HuH-7.5 (cell line): ENCODE data around the gene PCDHGA6.
A peak's percentile ranks its signal among the peaks of the same experiment; 100 is the strongest.
"Not testable (repeated sequence)": the region's sequence is repeated elsewhere in the genome, so short reads cannot be mapped to it uniquely, and the experiment has no call there.

ENCODE experiments used
- DNase-seq: peaks from one replicate; pipeline ENCODE4 v3.0.0; 2011; ENCODE audit warnings: low spot score

The PCDHGA6 gene

GRCh38 chr5:141373673-141374317 is at the start of gene PCDHGA6:
Gene PCDHGA6, plus strand, starts transcription at chr5:141373891. Its CDS starts 193 bp downstream, at chr5:141374084.
- DNase-seq, result no peak

DNA sequence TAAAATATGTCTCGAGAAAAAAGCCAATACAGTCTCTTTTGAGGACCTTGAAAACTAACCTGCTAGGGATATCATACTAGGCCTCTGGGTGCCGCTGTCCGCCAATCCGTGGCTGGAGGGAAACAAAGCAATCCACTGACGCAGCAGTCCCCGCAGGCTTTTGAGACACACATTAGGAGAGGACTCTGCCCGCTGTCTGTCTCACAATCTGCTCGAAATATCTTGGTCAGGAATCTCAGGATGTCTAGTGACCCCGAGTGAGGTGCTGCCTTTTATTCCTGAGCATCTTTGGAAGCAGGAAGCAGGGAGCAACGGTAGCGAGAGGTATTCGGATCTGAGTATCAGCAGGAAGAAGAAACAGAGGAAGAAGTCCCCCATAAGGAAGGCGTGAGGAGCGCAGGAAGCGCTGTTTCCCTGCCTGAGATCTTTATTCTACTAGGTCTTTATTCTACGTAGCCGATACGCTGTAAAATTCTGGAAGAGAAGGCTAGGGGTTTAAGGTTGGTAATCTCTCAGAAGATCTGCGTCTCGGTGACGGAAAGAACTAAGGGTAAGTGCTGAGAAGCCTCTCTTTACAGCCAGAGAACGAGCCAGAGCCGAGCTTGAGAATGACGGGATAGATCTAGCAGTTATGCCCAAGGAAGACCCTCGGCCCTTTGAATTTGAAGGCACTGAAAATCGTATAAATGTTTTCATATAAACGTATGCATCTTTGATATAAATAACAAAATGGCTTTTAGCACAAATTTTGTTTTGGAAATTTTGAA is 47.4 kb upstream of the PCDHGA6 start:
- peak; percentile 64 for DNase-seq

GRCh38 chr5:141328231-141328630 is 45.5 kb upstream of the PCDHGA6 start:
- DNase-seq, result no peak

- DNase-seq, result peak; percentile 55
Observed at GRCh38 chr5:141330299-141331080, 43.2 kb upstream of the PCDHGA6 start, which contains the start of gene PCDHGA1. Gene PCDHGA1, plus strand, starts transcription at chr5:141330514.

GRCh38 chr5:141332571-141332970 is 41.1 kb upstream of the PCDHGA6 start:
- not testable (repeated sequence) for DNase-seq

- DNase-seq, result peak; percentile 57
Observed at GRCh38 chr5:141338538-141339306, 35.0 kb upstream of the PCDHGA6 start, which contains the start of gene PCDHGA2. Gene PCDHGA2, plus strand, starts transcription at chr5:141338760.

DNA sequence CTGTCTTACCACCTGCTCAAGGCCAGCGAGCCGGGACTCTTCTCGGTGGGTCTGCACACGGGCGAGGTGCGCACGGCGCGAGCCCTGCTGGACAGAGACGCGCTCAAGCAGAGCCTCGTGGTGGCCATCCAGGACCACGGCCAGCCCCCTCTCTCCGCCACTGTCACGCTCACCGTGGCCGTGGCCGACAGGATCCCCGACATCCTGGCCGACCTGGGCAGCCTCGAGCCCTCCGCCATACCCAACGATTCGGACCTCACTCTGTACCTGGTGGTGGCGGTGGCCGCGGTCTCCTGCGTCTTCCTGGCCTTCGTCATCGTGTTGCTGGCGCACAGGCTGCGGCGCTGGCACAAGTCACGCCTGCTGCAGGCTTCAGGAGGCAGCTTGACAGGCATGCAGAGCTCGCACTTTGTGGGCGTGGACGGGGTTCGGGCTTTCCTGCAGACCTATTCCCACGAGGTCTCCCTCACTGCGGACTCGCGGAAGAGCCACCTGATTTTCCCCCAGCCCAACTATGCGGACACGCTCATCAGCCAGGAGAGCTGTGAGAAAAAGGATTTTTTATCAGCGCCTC is 32.8 kb upstream of the PCDHGA6 start:
- DNase-seq, result not testable (repeated sequence)

- no peak for DNase-seq
Observed at GRCh38 chr5:141342773-141343172, 30.9 kb upstream of the PCDHGA6 start.

- DNase-seq, result no peak
Observed at GRCh38 chr5:141343242-141343952, 30.3 kb upstream of the PCDHGA6 start, which contains the start of gene PCDHGA3. Gene PCDHGA3, plus strand, starts transcription at chr5:141343829. Its CDS starts 205 bp downstream, at chr5:141344034.

DNA sequence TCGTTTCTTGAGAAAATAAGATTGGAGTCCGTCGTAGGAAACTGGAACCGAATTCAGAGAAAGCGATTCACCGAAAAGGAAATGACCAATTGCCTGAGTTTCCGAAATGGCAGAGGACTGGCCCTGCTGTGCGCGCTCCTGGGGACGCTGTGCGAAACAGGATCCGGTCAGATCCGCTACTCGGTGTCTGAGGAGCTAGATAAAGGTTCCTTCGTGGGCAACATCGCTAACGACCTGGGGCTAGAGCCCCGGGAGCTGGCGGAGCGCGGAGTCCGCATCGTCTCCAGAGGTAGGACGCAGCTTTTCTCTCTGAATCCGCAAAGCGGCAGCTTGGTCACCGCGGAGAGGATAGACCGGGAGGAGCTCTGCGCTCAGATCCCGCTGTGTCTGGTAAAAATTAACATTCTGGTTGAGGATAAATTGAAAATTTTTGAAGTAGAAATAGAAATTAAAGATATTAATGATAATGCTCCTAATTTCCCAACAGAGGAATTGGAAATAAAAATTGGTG is 29.7 kb upstream of the PCDHGA6 start:
- no peak for DNase-seq

GRCh38 chr5:141345327-141345726 is 28.4 kb upstream of the PCDHGA6 start:
- DNase-seq, result no peak

- DNase-seq, result not testable (repeated sequence)
Observed at GRCh38 chr5:141346017-141346416, 27.7 kb upstream of the PCDHGA6 start.

GRCh38 chr5:141349917-141350619 is 23.6 kb upstream of the PCDHGA6 start, which contains the start of gene PCDHGB1:
Gene PCDHGB1, plus strand, starts transcription at chr5:141350099. Its CDS starts 162 bp downstream, at chr5:141350261.
- DNase-seq, result peak; percentile 92

DNA sequence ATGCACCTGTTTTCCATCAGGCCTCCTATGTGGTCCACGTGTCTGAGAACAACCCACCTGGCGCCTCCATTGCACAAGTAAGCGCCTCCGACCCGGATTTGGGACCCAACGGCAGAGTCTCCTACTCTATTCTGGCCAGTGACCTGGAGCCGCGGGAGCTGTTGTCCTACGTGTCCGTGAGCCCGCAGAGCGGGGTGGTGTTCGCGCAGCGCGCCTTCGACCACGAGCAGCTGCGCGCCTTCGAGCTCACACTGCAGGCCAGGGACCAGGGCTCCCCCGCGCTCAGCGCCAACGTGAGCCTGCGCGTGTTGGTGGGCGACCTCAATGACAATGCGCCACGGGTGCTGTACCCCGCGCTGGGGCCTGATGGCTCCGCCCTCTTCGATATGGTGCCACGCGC is 22.1 kb upstream of the PCDHGA6 start:
- DNase-seq, result no peak

DNA sequence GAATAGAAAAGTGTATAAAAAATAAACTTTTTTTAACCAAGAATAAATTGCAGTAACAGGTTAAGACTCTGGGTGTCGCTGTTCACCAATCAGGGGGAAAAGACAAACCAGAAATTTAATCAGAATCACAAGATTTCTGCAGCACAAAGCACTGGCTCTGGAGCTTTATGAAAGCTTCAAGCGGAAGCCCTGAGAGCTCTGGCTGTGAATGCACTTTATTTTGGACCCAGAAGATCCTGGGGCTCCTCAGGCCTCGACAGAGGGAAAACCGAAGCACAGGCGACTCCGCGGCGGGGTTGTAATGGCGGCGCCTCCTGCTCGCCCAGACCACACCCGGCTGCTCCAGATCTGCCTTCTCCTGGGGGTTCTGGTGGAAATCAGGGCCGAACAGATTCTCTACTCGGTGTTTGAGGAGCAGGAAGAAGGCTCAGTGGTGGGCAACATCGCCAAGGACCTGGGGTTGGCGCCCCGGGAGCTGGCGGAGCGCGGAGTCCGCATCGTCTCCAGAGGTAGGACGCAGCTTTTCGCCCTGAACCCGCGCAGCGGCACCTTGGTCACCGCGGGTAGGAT is 18.7 kb upstream of the PCDHGA6 start, which contains the start of gene PCDHGA4:
Gene PCDHGA4 (plus strand): TSS at position 122 of the 570 bp plus-strand sequence. CDS start 87 bp downstream, at position 209.
- DNase-seq, result no peak

DNA sequence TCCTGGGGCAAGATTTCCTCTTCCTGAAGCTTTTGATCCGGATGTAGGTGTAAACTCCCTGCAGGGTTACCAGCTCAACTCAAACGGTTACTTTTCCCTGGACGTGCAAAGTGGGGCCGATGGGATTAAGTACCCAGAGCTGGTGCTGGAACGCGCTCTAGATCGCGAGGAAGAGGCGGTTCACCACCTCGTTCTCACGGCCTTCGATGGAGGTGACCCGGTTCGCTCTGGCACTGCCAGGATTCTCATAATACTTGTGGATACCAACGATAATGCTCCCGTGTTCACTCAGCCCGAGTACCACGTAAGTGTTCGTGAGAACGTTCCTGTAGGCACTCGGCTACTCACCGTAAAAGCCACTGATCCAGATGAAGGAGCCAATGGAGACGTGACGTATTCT is 18.1 kb upstream of the PCDHGA6 start:
- no peak for DNase-seq

- no peak for DNase-seq
Observed at GRCh38 chr5:141356133-141356532, 17.6 kb upstream of the PCDHGA6 start.

DNA sequence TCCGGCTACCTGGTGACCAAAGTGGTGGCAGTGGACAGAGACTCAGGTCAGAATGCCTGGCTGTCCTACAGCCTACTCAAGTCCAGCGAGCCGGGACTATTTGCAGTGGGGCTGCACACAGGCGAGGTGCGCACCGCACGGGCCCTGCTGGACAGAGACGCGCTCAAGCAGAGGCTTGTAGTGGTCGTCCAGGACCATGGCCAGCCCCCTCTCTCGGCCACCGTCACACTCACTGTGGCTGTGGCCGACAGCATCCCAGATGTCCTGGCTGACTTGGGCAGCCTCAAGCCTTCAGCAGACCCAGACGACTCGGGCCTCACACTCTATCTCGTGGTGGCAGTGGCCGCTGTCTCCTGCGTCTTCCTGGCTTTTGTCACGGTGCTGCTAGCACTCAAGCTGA is 16.7 kb upstream of the PCDHGA6 start:
- DNase-seq, result no peak

- no peak for DNase-seq
Observed at GRCh38 chr5:141359790-141360426, 13.8 kb upstream of the PCDHGA6 start, which contains the start of gene PCDHGB2. Gene PCDHGB2, plus strand, starts transcription at chr5:141359994. Its CDS starts 142 bp downstream, at chr5:141360136.
